ENCODE data around the gene SETBP1.

Gene SETBP1

GRCh38 chr18:44855681-44856080 is 175.0 kb downstream of the SETBP1 start:
- in situ Hi-C loops (cut with MboI; ENCODE audit: low sequenced_read_pairs, unreplicated experiment) = no loop called here
- DNase-seq (ENCODE audit: low spot score) = no peak
- no peak for TF ChIP-seq CTCF (IDR thresholded peaks at IDR 0.05; ENCODE audit: borderline replicate concordance, control extremely low read depth, extremely low read depth, insufficient read depth, missing control alignments)

- no peak for TF ChIP-seq CTCF (IDR thresholded peaks at IDR 0.05; ENCODE audit: borderline replicate concordance, control extremely low read depth, extremely low read depth, insufficient read depth, missing control alignments)
- in situ Hi-C loops (cut with MboI; ENCODE audit: low sequenced_read_pairs, unreplicated experiment) = no loop called here
- DNase-seq (ENCODE audit: low spot score) = no peak
Measured at GRCh38 chr18:44856157-44856556, 175.5 kb downstream of the SETBP1 start.

- no peak for DNase-seq (ENCODE audit: low spot score)
- TF ChIP-seq CTCF (IDR thresholded peaks at IDR 0.05; ENCODE audit: borderline replicate concordance, control extremely low read depth, extremely low read depth, insufficient read depth, missing control alignments) = no peak
- in situ Hi-C loops (cut with MboI; ENCODE audit: low sequenced_read_pairs, unreplicated experiment) = no loop called here
Measured at GRCh38 chr18:44857081-44857480, 176.4 kb downstream of the SETBP1 start.

GRCh38 chr18:44857744-44858491 is 177.2 kb downstream of the SETBP1 start:
- no peak for TF ChIP-seq CTCF (IDR thresholded peaks at IDR 0.05; ENCODE audit: borderline replicate concordance, control extremely low read depth, extremely low read depth, insufficient read depth, missing control alignments)
- in situ Hi-C loops (cut with MboI; ENCODE audit: low sequenced_read_pairs, unreplicated experiment) = no loop called here
- DNase-seq (ENCODE audit: low spot score) = no peak

GRCh38 chr18:44859263-44859662 is 178.6 kb downstream of the SETBP1 start:
- no peak for TF ChIP-seq CTCF (IDR thresholded peaks at IDR 0.05; ENCODE audit: borderline replicate concordance, control extremely low read depth, extremely low read depth, insufficient read depth, missing control alignments)
- in situ Hi-C loops (cut with MboI; ENCODE audit: low sequenced_read_pairs, unreplicated experiment) = no loop called here
- no peak for DNase-seq (ENCODE audit: low spot score)

- in situ Hi-C loops (cut with MboI; ENCODE audit: low sequenced_read_pairs, unreplicated experiment) = no loop called here
- TF ChIP-seq CTCF (IDR thresholded peaks at IDR 0.05; ENCODE audit: borderline replicate concordance, control extremely low read depth, extremely low read depth, insufficient read depth, missing control alignments) = no peak
- no peak for DNase-seq (ENCODE audit: low spot score)
Measured at GRCh38 chr18:44859751-44860439, 179.2 kb downstream of the SETBP1 start.

Measured in GM13976 (cell line).